ENCODE data around the gene CCL16.

- TF ChIP-seq GTF2F1 (IDR thresholded peaks at IDR 0.05; ENCODE audit: borderline replicate concordance, low read depth, low read length) (no peak), CTCF (IDR thresholded peaks at IDR 0.05; ENCODE audit: control extremely low read depth in 1 of 3, insufficient read depth in 1 of 3, low read depth in 1 of 3, low read length in 3 of 3) (no peak), KDM1A (IDR thresholded peaks at IDR 0.05; ENCODE audit: borderline replicate concordance, low read length) (no peak), RFX5 (IDR thresholded peaks at IDR 0.05; ENCODE audit: borderline replicate concordance, low read depth, low read length) (no peak), NANOG (IDR thresholded peaks at IDR 0.05; ENCODE audit: insufficient read depth, low read depth, low read length, poor library complexity, severe bottlenecking) (no peak), POLR2A (IDR thresholded peaks at IDR 0.05; ENCODE audit: control extremely low read depth in 1 of 2, low read depth in 2 of 2, low read length in 2 of 2) (no peak), POLR2AphosphoS5 (IDR thresholded peaks at IDR 0.05; ENCODE audit: low read depth, low read length) (no peak), SUZ12 (IDR thresholded peaks at IDR 0.05; ENCODE audit: low read length) (no peak)
These were observed 49.4 kb downstream of the CCL16 start for GRCh38 chr17:35931794-35932425.

Data from H1 (cell line).